ENCODE measurements around the gene MGME1. TPM values are rescaled to one million over a fixed set of nuclear protein-coding genes. Genes with fewer than 3 reads are reported as not detected.
"Not testable (repeated sequence)": the region's sequence is repeated elsewhere in the genome, so short reads cannot be mapped to it uniquely, and the experiment has no call there.

MGME1 gene
- total RNA-seq, 1 donor, result 8.3 TPM

GRCh38 chr20:18020931-18021330 is 52.1 kb downstream of the MGME1 start:
- no peak overlapping the region for H3K4me2 ChIP-seq (ENCODE audit: insufficient read depth, low read length)
- no peaks in the 10 kb centered on the region for H3K79me2 ChIP-seq (ENCODE audit: insufficient read depth, low read length)
- H2AFZ ChIP-seq (ENCODE audit: low read length), result no peak overlapping the region
- no peaks in the 10 kb centered on the region for H3K27me3 ChIP-seq (ENCODE audit: insufficient read depth, low read length)
- no peak overlapping the region for H3K4me3 ChIP-seq (ENCODE audit: insufficient read depth, low read length)
- H3K4me1 ChIP-seq (ENCODE audit: insufficient read depth, low read length), result no peaks in the 10 kb centered on the region
- TF ChIP-seq, protein P1, sequence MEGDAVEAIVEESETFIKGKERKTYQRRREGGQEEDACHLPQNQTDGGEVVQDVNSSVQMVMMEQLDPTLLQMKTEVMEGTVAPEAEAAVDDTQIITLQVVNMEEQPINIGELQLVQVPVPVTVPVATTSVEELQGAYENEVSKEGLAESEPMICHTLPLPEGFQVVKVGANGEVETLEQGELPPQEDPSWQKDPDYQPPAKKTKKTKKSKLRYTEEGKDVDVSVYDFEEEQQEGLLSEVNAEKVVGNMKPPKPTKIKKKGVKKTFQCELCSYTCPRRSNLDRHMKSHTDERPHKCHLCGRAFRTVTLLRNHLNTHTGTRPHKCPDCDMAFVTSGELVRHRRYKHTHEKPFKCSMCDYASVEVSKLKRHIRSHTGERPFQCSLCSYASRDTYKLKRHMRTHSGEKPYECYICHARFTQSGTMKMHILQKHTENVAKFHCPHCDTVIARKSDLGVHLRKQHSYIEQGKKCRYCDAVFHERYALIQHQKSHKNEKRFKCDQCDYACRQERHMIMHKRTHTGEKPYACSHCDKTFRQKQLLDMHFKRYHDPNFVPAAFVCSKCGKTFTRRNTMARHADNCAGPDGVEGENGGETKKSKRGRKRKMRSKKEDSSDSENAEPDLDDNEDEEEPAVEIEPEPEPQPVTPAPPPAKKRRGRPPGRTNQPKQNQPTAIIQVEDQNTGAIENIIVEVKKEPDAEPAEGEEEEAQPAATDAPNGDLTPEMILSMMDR (IDR thresholded peaks at IDR 0.05; ENCODE audit: extremely low read depth, low read depth, low read length), result no peak
- no peak overlapping the region for H3K27ac ChIP-seq (ENCODE audit: low read depth, low read length)
- no peaks in the 10 kb centered on the region for H3K36me3 ChIP-seq (ENCODE audit: insufficient read depth, low read length)
- H4K20me1 ChIP-seq (ENCODE audit: insufficient read depth, low read length), result no peaks in the 10 kb centered on the region
- no peak for DNase-seq (ENCODE audit: insufficient read length, low spot score, missing footprints)
- no peaks in the 10 kb centered on the region for H3K9me3 ChIP-seq (ENCODE audit: low read depth, low read length)

GRCh38 chr20:18024606-18025127 is 55.8 kb downstream of the MGME1 start:
- H3K27me3 ChIP-seq (ENCODE audit: insufficient read depth, low read length), result no peaks in the 10 kb centered on the region
- H2AFZ ChIP-seq (ENCODE audit: low read length), result no peak overlapping the region
- no peak overlapping the region for H3K27ac ChIP-seq (ENCODE audit: low read depth, low read length)
- TF ChIP-seq, protein P1 (IDR thresholded peaks at IDR 0.05; ENCODE audit: extremely low read depth, low read depth, low read length), result no peak
- H3K79me2 ChIP-seq (ENCODE audit: insufficient read depth, low read length), result no peaks in the 10 kb centered on the region
- no peak overlapping the region for H3K4me3 ChIP-seq (ENCODE audit: insufficient read depth, low read length)
- no peaks in the 10 kb centered on the region for H3K4me1 ChIP-seq (ENCODE audit: insufficient read depth, low read length)
- no peak overlapping the region for H3K4me2 ChIP-seq (ENCODE audit: insufficient read depth, low read length)
- no peaks in the 10 kb centered on the region for H3K36me3 ChIP-seq (ENCODE audit: insufficient read depth, low read length)
- no peak for DNase-seq (ENCODE audit: insufficient read length, low spot score, missing footprints)
- no peaks in the 10 kb centered on the region for H3K9me3 ChIP-seq (ENCODE audit: low read depth, low read length)
- H4K20me1 ChIP-seq (ENCODE audit: insufficient read depth, low read length), result no peaks in the 10 kb centered on the region

- not testable (repeated sequence) for H2AFZ ChIP-seq (ENCODE audit: low read length); H3K9me3 ChIP-seq (ENCODE audit: low read depth, low read length); H3K79me2 ChIP-seq (ENCODE audit: insufficient read depth, low read length); H4K20me1 ChIP-seq (ENCODE audit: insufficient read depth, low read length); H3K4me1 ChIP-seq (ENCODE audit: insufficient read depth, low read length); H3K27ac ChIP-seq (ENCODE audit: low read depth, low read length); H3K4me2 ChIP-seq (ENCODE audit: insufficient read depth, low read length); H3K36me3 ChIP-seq (ENCODE audit: insufficient read depth, low read length); H3K4me3 ChIP-seq (ENCODE audit: insufficient read depth, low read length); DNase-seq (ENCODE audit: insufficient read length, low spot score, missing footprints); H3K27me3 ChIP-seq (ENCODE audit: insufficient read depth, low read length)
These were observed 58.2 kb downstream of the MGME1 start for GRCh38 chr20:18027011-18027410.

DNA sequence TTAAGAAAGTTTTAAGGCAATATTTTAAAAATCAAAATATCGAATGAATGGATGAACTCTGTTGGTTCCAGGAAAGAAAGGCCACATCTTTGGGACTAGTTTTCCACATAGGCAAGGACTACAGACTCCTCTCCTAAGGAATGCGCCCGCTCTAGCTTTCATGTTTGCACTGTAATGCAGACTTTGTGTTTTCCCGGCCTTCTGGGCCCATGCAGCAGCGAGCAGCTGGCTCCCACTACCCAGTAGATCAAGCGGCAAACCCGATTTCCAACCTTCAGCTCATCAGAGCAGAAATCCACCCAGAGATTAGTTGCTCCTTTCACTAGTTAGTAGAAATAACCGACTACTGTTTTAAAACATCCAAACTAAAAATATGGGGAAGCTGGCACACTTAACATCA is 61.2 kb downstream of the MGME1 start:
- DNase-seq (ENCODE audit: insufficient read length, low spot score, missing footprints), result no peak
- H3K4me1 ChIP-seq (ENCODE audit: insufficient read depth, low read length), result no peaks in the 10 kb centered on the region
- H3K79me2 ChIP-seq (ENCODE audit: insufficient read depth, low read length), result no peaks in the 10 kb centered on the region
- H3K27me3 ChIP-seq (ENCODE audit: insufficient read depth, low read length), result no peaks in the 10 kb centered on the region
- TF ChIP-seq, protein P1 (IDR thresholded peaks at IDR 0.05; ENCODE audit: extremely low read depth, low read depth, low read length), result no peak
- no peak overlapping the region for H3K27ac ChIP-seq (ENCODE audit: low read depth, low read length)
- H3K4me3 ChIP-seq (ENCODE audit: insufficient read depth, low read length), result no peak overlapping the region
- H3K4me2 ChIP-seq (ENCODE audit: insufficient read depth, low read length), result no peak overlapping the region
- H3K36me3 ChIP-seq (ENCODE audit: insufficient read depth, low read length), result no peaks in the 10 kb centered on the region
- H2AFZ ChIP-seq (ENCODE audit: low read length), result no peak overlapping the region
- no peaks in the 10 kb centered on the region for H4K20me1 ChIP-seq (ENCODE audit: insufficient read depth, low read length)
- H3K9me3 ChIP-seq (ENCODE audit: low read depth, low read length), result no peaks in the 10 kb centered on the region
